Adrenal gland (tissue), 12 donors: Measurements from ENCODE around the gene IQCE. TPM values are rescaled to one million over a fixed set of nuclear protein-coding genes. Genes with fewer than 3 reads are reported as not detected.

ENCODE experiments used
- DNase-seq, 7 donors: peaks; one replicate each; pipeline ENCODE4 v3.0.0-alpha.2; 2019 to 2020
- H3K27ac ChIP-seq, 5 donors: fragments of 200-600 bp; sonication (generic) in 4 of 5; 1 replicate in 3 of 5; 2 replicates in 2 of 5; pipeline versions ENCODE4 v1.5.1 to v1.8.0; 2016 to 2020; ENCODE audit warnings: mild to moderate bottlenecking in 1 of 5
- H3K27me3 ChIP-seq: fragments of 200-600 bp; 2 replicates; pipeline ENCODE4 v1.8.0; 2021
- H3K36me3 ChIP-seq, 2 donors: fragments of 200-600 bp; replicated peaks in 1 of 2; 1 replicate in 1 of 2; 2 replicates in 1 of 2; pipeline versions ENCODE4 v1.5.1 to v1.8.0; 2018 to 2022
- H3K4me1 ChIP-seq, 2 donors: fragments of 200-600 bp; replicated peaks in 1 of 2; 1 replicate in 1 of 2; 2 replicates in 1 of 2; pipeline versions ENCODE4 v1.5.1 to v1.8.0; 2018 to 2021
- H3K4me3 ChIP-seq, 4 donors: fragments of 200-600 bp; sonication (generic) in 3 of 4; one replicate each; pipeline ENCODE4 v1.5.1; 2016 to 2018
- H3K9me3 ChIP-seq, 3 donors: fragments of 200-600 bp; sonication (generic) in 1 of 3; replicated peaks in 1 of 3; 1 replicate in 2 of 3; 2 replicates in 1 of 3; pipeline versions ENCODE4 v1.5.1 to v1.8.0; 2016 to 2021
- CTCF ChIP-seq, 6 experiments: fragments of 450-650 bp in 4 of 6; fragments of 200-600 bp in 2 of 6; sonication (generic) in 1 of 6; IDR thresholded peaks; 1 replicate in 5 of 6; 2 replicates in 1 of 6; pipeline versions ENCODE4 v1.5.1 to v1.8.0; 2016 to 2021; ENCODE audit warnings: antibody characterized with exemption in 6 of 6, mild to moderate bottlenecking in 2 of 6, moderate library complexity in 1 of 6
- POLR2A ChIP-seq, 2 donors: fragments of 450-650 bp; IDR thresholded peaks; one replicate each; pipeline ENCODE4 v1.6.1; 2017; ENCODE audit warnings: antibody characterized with exemption in 2 of 2, mild to moderate bottlenecking in 2 of 2, moderate library complexity in 1 of 2
- WGBS, 4 donors: extraction: QIAGEN DNeasy Blood & Tissue Kit in 2 of 4; methylation state at CpG; one replicate each; pipeline versions ENCODE4 v1.1.5 to v1.1.7; 2013 to 2017; 5-methylcytosine and 5-hydroxymethylcytosine counted together
- intact Hi-C, 2 donors: fragments of 100-400 bp; cut with DNase I; formaldehyde crosslinking; loops; one replicate each; pipeline versions ENCODE4 v1.14.1 to v1.15.0; 2022 to 2023
- polyA plus RNA-seq, 3 donors: library from polyadenylated mRNA; stranded (reverse); fragments of 200-250 nt in 2 of 3; fragments of 350-450 nt in 1 of 3; fragmentation: Illumina TruSeq in 1 of 3; extraction: RNeasy Lipid Tissue Mini Kit (QIAGEN cat#74804) in 1 of 3; gene quantifications; one replicate each; pipeline ENCODE4 v1.2.3, GENCODE V29; 2013 to 2014
- total RNA-seq, 9 donors: library from RNA; depleted of rRNA in 4 of 9; stranded (reverse); fragments of >200 nt in 4 of 9; fragments of 120-200 nt in 1 of 9; fragmentation: NEBNext Ultra II Directional in 1 of 9; extraction: Animal tissue kit (Norgen Biotek cat#: 25700) in 1 of 9; gene quantifications; one replicate each; pipeline versions ENCODE4 v1.1.0 to v1.2.4, GENCODE V29; 2013 to 2023
- donor health status: healthy with polysubstance abuse.
- donor health status: Bipolar disorder and iron deficiency.
- donor health status: DM: yes; HTN: yes; CAD: no.
- donor health status: DM: no; HTN: no; CAD: no.
- donor health status: DM: no; HTN: no; CAD: no.
- donor health status: DM: yes; HTN: yes; CAD: no.

IQCE gene
- total and polyA plus RNA-seq, 12 donors, result 4.6 to 33.2 (median 13.8) TPM

- peak overlapping the region; percentile 85 to 98 (median 97) for H3K27ac ChIP-seq
- H3K4me1 ChIP-seq, result peaks cover 63 to 84% of the 10 kb centered on the region in 2 donors
- H3K9me3 ChIP-seq, result no peaks in the 10 kb centered on the region
- WGBS, 4 donors, result 64 to 75% (median 71%) methylated on average over 5 to 9 of the region's 9 CpGs; no CpG with 5 or more reads in 1 of the 4 donors
- DNase-seq, result peak in 4 of 7 donors; percentile 38 to 53 (median 47)
- intact Hi-C loops, result no loop called here
- H3K36me3 ChIP-seq, result no peaks in the 10 kb centered on the region
- peak overlapping the region in 1 of 4 donors; percentile 30 for H3K4me3 ChIP-seq
- TF ChIP-seq POLR2A (IDR thresholded peaks at IDR 0.05) (no peak), CTCF (IDR thresholded peaks at IDR 0.05) (no peak)
- no peaks in the 10 kb centered on the region for H3K27me3 ChIP-seq
These were observed 82.1 kb downstream of the IQCE start for GRCh38 chr7:2640846-2641316.

GRCh38 chr7:2641406-2642393, 82.9 kb downstream of the IQCE start:
- no peaks in the 10 kb centered on the region for H3K27me3 ChIP-seq
- peaks cover 55 to 76% of the 10 kb centered on the region in 2 donors for H3K4me1 ChIP-seq
- WGBS, 4 donors, result 20 to 27% (median 24%) methylated on average over 4 to 39 of the region's 39 CpGs
- TF ChIP-seq POLR2A (IDR thresholded peaks at IDR 0.05) (peak; percentile 44 to 55), CTCF (IDR thresholded peaks at IDR 0.05) (peak in 1 of 6 experiments; percentile 31)
- intact Hi-C loops, result no loop called here
- H3K27ac ChIP-seq, result peak overlapping the region; percentile 85 to 98 (median 97)
- H3K9me3 ChIP-seq, result no peaks in the 10 kb centered on the region
- no peaks in the 10 kb centered on the region for H3K36me3 ChIP-seq
- H3K4me3 ChIP-seq, result peak overlapping the region in 1 of 4 donors; percentile 30
- peak; percentile 92 to 99 (median 98) for DNase-seq

- DNase-seq, result no peak
- peak in 1 of 6 experiments; percentile 14 for TF ChIP-seq CTCF (IDR thresholded peaks at IDR 0.05)
- no peak for TF ChIP-seq POLR2A (IDR thresholded peaks at IDR 0.05)
- 85 to 89% (median 86%) methylated on average over 12 to 29 of the region's 29 CpGs for WGBS, 4 donors
- no peaks in the 10 kb centered on the region for H3K27me3 ChIP-seq
- peaks cover 36 to 57% of the 10 kb centered on the region in 2 donors for H3K4me1 ChIP-seq
- no peaks in the 10 kb centered on the region for H3K9me3 ChIP-seq
- no peak overlapping the region for H3K4me3 ChIP-seq
- intact Hi-C loops, result no loop called here
- peaks cover 0 to 17% of the 10 kb centered on the region in 2 donors for H3K36me3 ChIP-seq
- peak overlapping the region in 2 of 5 donors; percentile 29 to 42 for H3K27ac ChIP-seq
These were observed 84.8 kb downstream of the IQCE start for GRCh38 chr7:2643386-2644219.

GRCh38 chr7:2644220-2644561, 85.4 kb downstream of the IQCE start:
- no peak for TF ChIP-seq POLR2A (IDR thresholded peaks at IDR 0.05)
- no peak for TF ChIP-seq CTCF (IDR thresholded peaks at IDR 0.05)
- WGBS, 4 donors, result 79 to 100% (median 83%) methylated on average over 2 to 6 of the region's 6 CpGs
- Histone ChIP-seq H3K27ac (peak overlapping the region in 1 of 5 donors; percentile 42), H3K36me3 (peaks cover 0 to 17% of the 10 kb centered on the region in 2 donors), H3K9me3 (no peaks in the 10 kb centered on the region), H3K4me1 (peaks cover 30 to 51% of the 10 kb centered on the region in 2 donors), H3K4me3 (no peak overlapping the region), H3K27me3 (no peaks in the 10 kb centered on the region)
- no peak for DNase-seq
- intact Hi-C loops, result no loop called here
